GM21515 (cell line): ENCODE data around the gene ANO8.

Experiments used
- ATAC-seq: cut with Tn5 transposase; IDR thresholded peaks from one replicate; pipeline ENCODE4 v1.9.1; 2021; ENCODE audit not compliant: unreplicated experiment

The ANO8 gene

GRCh38 chr19:17328517-17329365 is 5.9 kb downstream of the ANO8 start:
- ATAC-seq, result no peak

DNA sequence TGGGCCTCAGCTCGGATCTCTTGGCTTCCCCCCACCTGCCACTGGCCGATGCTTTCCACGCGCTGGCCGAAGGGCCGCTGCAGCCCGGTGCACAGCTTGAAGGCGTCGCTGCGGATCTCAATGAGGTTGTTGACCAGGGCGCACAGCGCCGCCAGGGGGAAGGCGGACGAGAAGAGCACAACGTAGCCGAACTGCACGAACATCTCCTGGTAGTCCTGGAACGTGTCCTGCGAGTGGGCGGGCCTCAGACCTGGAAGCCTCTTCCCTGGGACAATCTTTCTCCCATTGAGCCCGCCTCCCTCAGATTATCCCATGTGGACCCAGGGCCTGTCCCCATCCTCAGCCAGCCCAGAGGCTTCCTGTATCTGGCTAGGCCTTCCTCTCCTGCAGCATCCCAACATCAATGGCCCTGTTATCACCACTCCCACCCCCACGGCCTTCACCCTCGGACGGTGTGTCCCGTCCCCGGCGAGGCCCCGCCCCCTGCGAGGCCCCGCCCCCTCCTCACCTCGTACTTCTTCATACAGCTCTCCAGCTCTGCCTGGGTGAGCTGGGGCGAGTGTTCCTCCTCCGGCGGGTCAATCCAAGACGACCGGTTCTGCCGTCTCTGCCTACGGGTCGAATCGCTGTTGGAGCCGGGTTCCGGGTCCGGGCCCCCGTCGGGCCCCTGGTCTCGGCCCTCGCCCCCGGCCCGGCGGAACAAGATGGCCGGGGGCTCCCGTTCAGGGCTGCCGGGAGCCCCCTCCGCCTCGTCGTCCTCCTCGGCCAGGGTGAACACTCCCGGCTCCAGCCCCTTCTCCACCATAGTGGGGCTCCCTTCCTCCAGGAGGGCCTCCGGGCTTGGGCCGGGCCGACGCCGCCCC is 6.8 kb downstream of the ANO8 start:
- ATAC-seq, result no peak

- no peak for ATAC-seq
Observed at GRCh38 chr19:17327068-17327653, 7.5 kb downstream of the ANO8 start.

GRCh38 chr19:17326595-17326966 is 8.1 kb downstream of the ANO8 start:
- ATAC-seq, result no peak

- no peak for ATAC-seq
Observed at GRCh38 chr19:17325881-17326594, 8.6 kb downstream of the ANO8 start.

DNA sequence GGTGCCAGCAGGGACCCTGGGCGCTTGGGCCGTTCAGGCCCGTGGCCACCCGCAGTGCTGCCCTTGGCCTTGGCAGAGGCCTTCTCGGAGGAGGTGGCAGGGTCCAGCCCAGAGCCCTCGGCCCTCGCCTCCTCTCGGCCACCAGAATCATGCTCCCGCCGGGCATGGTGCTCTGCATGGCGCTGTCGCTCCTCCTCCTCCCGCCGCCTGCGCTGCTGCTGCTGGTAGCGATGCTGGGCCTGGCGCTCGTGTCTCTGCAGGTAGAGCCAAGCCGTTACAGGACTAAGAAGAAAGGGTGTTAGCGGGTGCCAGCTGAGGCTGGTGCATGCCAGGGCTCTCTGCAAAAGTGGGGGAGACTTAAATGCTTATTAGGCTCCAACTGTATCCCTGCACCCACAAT is 9.5 kb downstream of the ANO8 start:
- no peak for ATAC-seq

GRCh38 chr19:17324357-17325114 is 10.1 kb downstream of the ANO8 start:
- no peak for ATAC-seq

- no peak for ATAC-seq
Observed at GRCh38 chr19:17323964-17324332, 10.7 kb downstream of the ANO8 start.

GRCh38 chr19:17323300-17323963 is 11.2 kb downstream of the ANO8 start:
- no peak for ATAC-seq

DNA sequence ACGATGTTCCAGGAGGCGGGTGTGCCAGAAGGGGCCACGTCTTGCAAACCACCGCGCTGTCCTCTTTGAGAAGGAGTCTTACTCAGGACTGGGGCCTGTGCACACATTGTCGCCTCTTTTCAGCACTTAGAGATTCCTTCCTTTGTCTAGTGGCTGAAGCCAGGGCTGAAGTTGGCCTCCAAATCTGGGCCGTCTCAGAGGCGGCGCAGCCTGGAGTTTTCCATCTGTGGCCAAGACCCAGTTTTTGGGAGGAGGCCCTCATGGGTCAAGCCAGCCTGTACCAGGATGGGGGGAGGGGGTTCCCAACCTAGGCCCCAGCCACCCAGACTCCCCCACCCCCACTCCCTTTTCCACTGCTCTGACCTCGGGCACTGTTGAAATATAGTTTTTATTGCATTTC is 11.8 kb downstream of the ANO8 start:
- no peak for ATAC-seq

- ATAC-seq, result no peak
Observed at GRCh38 chr19:17321655-17322489, 12.8 kb downstream of the ANO8 start.

DNA sequence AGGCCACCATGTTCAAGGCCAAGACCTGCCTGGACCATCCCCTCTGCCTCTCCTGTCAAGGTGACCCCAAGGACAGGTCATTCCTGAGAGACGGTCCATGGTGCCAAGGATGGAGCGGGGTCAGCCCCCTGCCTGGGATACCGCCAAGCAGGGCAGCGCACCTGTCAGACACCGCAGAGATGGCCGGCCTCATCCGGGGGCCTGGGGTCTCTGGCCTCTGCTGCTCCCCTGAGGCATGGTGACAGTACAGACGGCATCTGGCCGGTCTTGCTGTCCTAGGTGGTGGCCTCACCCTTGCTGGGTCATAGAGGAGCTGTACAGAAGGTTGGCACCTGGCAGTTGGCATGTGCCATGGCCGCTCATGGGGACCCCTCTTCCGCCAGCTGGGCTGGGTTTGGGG is 14.2 kb downstream of the ANO8 start:
- no peak for ATAC-seq

- ATAC-seq, result no peak
Observed at GRCh38 chr19:17319473-17320238, 15.0 kb downstream of the ANO8 start.

- no peak for ATAC-seq
Observed at GRCh38 chr19:17318966-17319365, 15.7 kb downstream of the ANO8 start.

- ATAC-seq, result no peak
Observed at GRCh38 chr19:17314007-17314593, 20.6 kb downstream of the ANO8 start.

GRCh38 chr19:17312189-17313113 is 22.2 kb downstream of the ANO8 start:
- ATAC-seq, result no peak
